Measurements from ENCODE around the gene MAPKAP1.

MAPKAP1 gene

GRCh38 chr9:125687163-125687863 is 19.7 kb downstream of the MAPKAP1 start:
- TF ChIP-seq FOXK2 (IDR thresholded peaks at IDR 0.05) (no peak), LEF1 (IDR thresholded peaks at IDR 0.05; ENCODE audit: borderline replicate concordance) (no peak), ARNT (IDR thresholded peaks at IDR 0.05) (no peak), PKNOX1 (IDR thresholded peaks at IDR 0.05) (no peak), SUZ12 (IDR thresholded peaks at IDR 0.05) (no peak), ELF4 (IDR thresholded peaks at IDR 0.05) (no peak), L3MBTL2 (conservative IDR thresholded peaks at IDR 0.05) (no peak), BHLHE40 (IDR thresholded peaks at IDR 0.05; ENCODE audit: borderline replicate concordance) (no peak), ZNF384 (IDR thresholded peaks at IDR 0.05) (no peak), NFRKB (IDR thresholded peaks at IDR 0.05) (no peak), TARDBP (IDR thresholded peaks at IDR 0.05) (no peak), FOXM1 (IDR thresholded peaks at IDR 0.05; ENCODE audit: borderline replicate concordance) (no peak), SP1 (IDR thresholded peaks at IDR 0.05) (no peak), HDGF (IDR thresholded peaks at IDR 0.05; ENCODE audit: borderline replicate concordance) (no peak), CTBP1 (IDR thresholded peaks at IDR 0.05; ENCODE audit: borderline replicate concordance) (no peak), FOXA1 (IDR thresholded peaks at IDR 0.05) (no peak)
- DNase-seq (ENCODE audit: extremely low spot score), result no peak
- ChIA-PET POLR2A (interaction anchor here (2.3 kb wide), 1 partner anchor 20 kb away, joined by 6 read pairs; the partner anchor contains the start of gene MAPKAP1), CTCF (no interaction called here)

- POLR2A ChIA-PET, result no interaction called here
- TF ChIP-seq ARNT (IDR thresholded peaks at IDR 0.05) (no peak), LEF1 (IDR thresholded peaks at IDR 0.05; ENCODE audit: borderline replicate concordance) (no peak), L3MBTL2 (conservative IDR thresholded peaks at IDR 0.05) (no peak), NFRKB (IDR thresholded peaks at IDR 0.05) (no peak), SUZ12 (IDR thresholded peaks at IDR 0.05) (no peak), PKNOX1 (IDR thresholded peaks at IDR 0.05) (no peak), TARDBP (IDR thresholded peaks at IDR 0.05) (no peak), SP1 (IDR thresholded peaks at IDR 0.05) (no peak), BHLHE40 (IDR thresholded peaks at IDR 0.05; ENCODE audit: borderline replicate concordance) (no peak), HDGF (IDR thresholded peaks at IDR 0.05; ENCODE audit: borderline replicate concordance) (no peak), FOXA1 (IDR thresholded peaks at IDR 0.05) (no peak), FOXM1 (IDR thresholded peaks at IDR 0.05; ENCODE audit: borderline replicate concordance) (no peak)
These were observed 21.8 kb downstream of the MAPKAP1 start for GRCh38 chr9:125685167-125685566.

GRCh38 chr9:125683486-125683885 is 23.5 kb downstream of the MAPKAP1 start:
- POLR2A ChIA-PET, result no interaction called here
- DNase-seq (ENCODE audit: extremely low spot score), result no peak
- TF ChIP-seq HDGF (IDR thresholded peaks at IDR 0.05; ENCODE audit: borderline replicate concordance) (no peak), L3MBTL2 (conservative IDR thresholded peaks at IDR 0.05) (no peak), CTBP1 (IDR thresholded peaks at IDR 0.05; ENCODE audit: borderline replicate concordance) (no peak), LEF1 (IDR thresholded peaks at IDR 0.05; ENCODE audit: borderline replicate concordance) (no peak), TARDBP (IDR thresholded peaks at IDR 0.05) (no peak), BHLHE40 (IDR thresholded peaks at IDR 0.05; ENCODE audit: borderline replicate concordance) (no peak), PKNOX1 (IDR thresholded peaks at IDR 0.05) (no peak), FOXK2 (IDR thresholded peaks at IDR 0.05) (no peak), ZNF384 (IDR thresholded peaks at IDR 0.05) (no peak), ARNT (IDR thresholded peaks at IDR 0.05) (no peak), ELF4 (IDR thresholded peaks at IDR 0.05) (no peak), FOXA1 (IDR thresholded peaks at IDR 0.05) (no peak), SP1 (IDR thresholded peaks at IDR 0.05) (no peak), FOXM1 (IDR thresholded peaks at IDR 0.05; ENCODE audit: borderline replicate concordance) (no peak), SUZ12 (IDR thresholded peaks at IDR 0.05) (no peak), NFRKB (IDR thresholded peaks at IDR 0.05) (no peak)
- CTCF ChIA-PET, result no interaction called here

More at GRCh38 chr9:125685167-125685566, 21.8 kb downstream of the MAPKAP1 start:
- CTCF ChIA-PET, result interaction anchor here (0.6 kb wide), 1 partner anchor 14 kb away, joined by 3 read pairs; no protein-coding TSS in a partner anchor
- no peak for DNase-seq (ENCODE audit: extremely low spot score)

GRCh38 chr9:125682340-125682739 is 24.7 kb downstream of the MAPKAP1 start:
- TF ChIP-seq ZNF384 (IDR thresholded peaks at IDR 0.05), result no peak
- TF ChIP-seq PKNOX1 (IDR thresholded peaks at IDR 0.05), result peak; percentile 58
- no peak for DNase-seq (ENCODE audit: extremely low spot score)
- ChIA-PET CTCF (interaction anchor here (0.6 kb wide), 1 partner anchor 108 kb away, joined by 3 read pairs; no protein-coding TSS in a partner anchor), POLR2A (interaction anchor here (0.8 to 2.4 kb wide), 2 partner anchors 24 to 64 kb away, joined by 3 to 10 read pairs; partner anchors contain the start of gene MAPKAP1)

GRCh38 chr9:125681657-125682056 is 25.4 kb downstream of the MAPKAP1 start:
- CTCF ChIA-PET, result interaction anchor here (0.6 to 0.7 kb wide), 2 partner anchors 108 to 261 kb away, joined by 3 read pairs; no protein-coding TSS in a partner anchor
- POLR2A ChIA-PET, result interaction anchor here (0.8 to 2.4 kb wide), 2 partner anchors 25 to 64 kb away, joined by 3 to 10 read pairs; partner anchors contain the start of gene MAPKAP1
- no peak for TF ChIP-seq CTBP1 (IDR thresholded peaks at IDR 0.05; ENCODE audit: borderline replicate concordance)
- TF ChIP-seq LEF1 (IDR thresholded peaks at IDR 0.05; ENCODE audit: borderline replicate concordance), result no peak
- no peak for TF ChIP-seq BHLHE40 (IDR thresholded peaks at IDR 0.05; ENCODE audit: borderline replicate concordance)
- no peak for TF ChIP-seq ARNT (IDR thresholded peaks at IDR 0.05)
- TF ChIP-seq FOXA1 (IDR thresholded peaks at IDR 0.05), result no peak
- TF ChIP-seq SUZ12 (IDR thresholded peaks at IDR 0.05), result no peak
- no peak for TF ChIP-seq ELF4 (IDR thresholded peaks at IDR 0.05)
- TF ChIP-seq TARDBP (IDR thresholded peaks at IDR 0.05), result no peak
- TF ChIP-seq SP1 (IDR thresholded peaks at IDR 0.05), result no peak
- no peak for TF ChIP-seq HDGF (IDR thresholded peaks at IDR 0.05; ENCODE audit: borderline replicate concordance)
- no peak for TF ChIP-seq FOXM1 (IDR thresholded peaks at IDR 0.05; ENCODE audit: borderline replicate concordance)
- TF ChIP-seq ZNF384 (IDR thresholded peaks at IDR 0.05), result no peak
- no peak for TF ChIP-seq PKNOX1 (IDR thresholded peaks at IDR 0.05)
- TF ChIP-seq L3MBTL2 (conservative IDR thresholded peaks at IDR 0.05), result no peak
- TF ChIP-seq FOXK2 (IDR thresholded peaks at IDR 0.05), result no peak
- DNase-seq (ENCODE audit: extremely low spot score), result no peak

Data from HEK293T (cell line).